GM18517 (cell line): ENCODE measurements around the gene ZNF598.
A peak's percentile ranks its signal among the peaks of the same experiment; 100 is the strongest.

Experiments used
- ATAC-seq: cut with Tn5 transposase; IDR thresholded peaks from one replicate; pipeline ENCODE4 v1.9.1; 2021; ENCODE audit warnings: mild to moderate bottlenecking, moderate library complexity; ENCODE audit not compliant: unreplicated experiment

The ZNF598 gene

DNA sequence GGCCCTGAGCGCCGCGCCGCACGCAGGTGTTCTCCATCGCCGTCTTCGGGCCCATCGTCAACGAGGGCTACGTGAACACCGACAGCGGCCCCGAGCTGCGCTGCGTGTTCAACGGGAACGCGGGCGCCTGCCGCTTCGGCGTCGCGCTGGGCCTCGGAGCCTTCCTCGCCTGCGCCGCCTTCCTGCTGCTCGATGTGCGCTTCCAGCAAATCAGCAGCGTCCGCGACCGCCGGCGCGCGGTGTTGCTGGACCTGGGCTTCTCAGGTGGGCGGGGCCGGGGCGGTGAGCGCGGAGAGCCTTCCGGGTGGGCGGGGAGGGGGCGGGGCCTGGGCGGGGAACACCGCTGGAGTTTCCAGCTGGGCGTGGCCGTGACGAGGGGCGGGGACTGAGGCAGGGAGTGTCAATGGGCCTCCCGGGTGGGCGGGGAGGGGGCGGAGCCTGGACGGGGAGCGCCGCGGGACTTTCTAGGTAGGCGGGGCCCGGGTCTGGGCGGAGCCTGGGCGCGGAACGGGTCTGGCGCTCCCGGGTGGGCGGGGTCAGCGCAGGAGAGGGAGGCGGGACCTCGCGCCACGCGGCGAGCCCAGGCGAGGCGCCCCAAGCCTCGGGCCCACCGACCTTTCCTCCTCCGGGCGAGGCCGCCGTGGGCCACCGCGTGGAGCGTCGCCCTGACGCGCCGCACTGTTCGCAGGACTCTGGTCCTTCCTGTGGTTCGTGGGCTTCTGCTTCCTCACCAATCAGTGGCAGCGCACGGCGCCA is 17.5 kb downstream of the ZNF598 start:
- peak; percentile 36 for ATAC-seq

GRCh38 chr16:1991588-1991947 is 18.1 kb downstream of the ZNF598 start:
- ATAC-seq = peak; percentile 22

DNA sequence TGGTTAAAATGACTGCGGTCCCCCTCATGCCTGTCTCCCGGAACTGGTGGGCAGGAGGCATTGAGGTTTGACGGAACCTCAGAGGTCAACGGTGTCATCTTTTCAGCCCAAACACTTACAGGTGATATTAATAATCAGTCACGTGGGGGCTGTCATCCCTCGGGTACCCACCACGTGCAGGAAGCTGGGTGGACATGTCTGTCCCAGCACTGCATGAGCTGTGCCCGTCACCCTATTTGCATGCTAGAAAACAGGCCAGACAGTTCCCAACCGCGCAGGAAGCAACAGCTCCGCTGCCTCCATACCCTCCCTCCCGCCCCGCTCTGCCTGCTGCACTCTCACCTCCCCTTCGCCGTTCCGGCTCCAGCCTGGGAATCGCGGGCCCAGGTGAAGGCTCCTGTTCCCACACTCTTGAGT is 18.5 kb downstream of the ZNF598 start:
- ATAC-seq = peak; percentile 43

DNA sequence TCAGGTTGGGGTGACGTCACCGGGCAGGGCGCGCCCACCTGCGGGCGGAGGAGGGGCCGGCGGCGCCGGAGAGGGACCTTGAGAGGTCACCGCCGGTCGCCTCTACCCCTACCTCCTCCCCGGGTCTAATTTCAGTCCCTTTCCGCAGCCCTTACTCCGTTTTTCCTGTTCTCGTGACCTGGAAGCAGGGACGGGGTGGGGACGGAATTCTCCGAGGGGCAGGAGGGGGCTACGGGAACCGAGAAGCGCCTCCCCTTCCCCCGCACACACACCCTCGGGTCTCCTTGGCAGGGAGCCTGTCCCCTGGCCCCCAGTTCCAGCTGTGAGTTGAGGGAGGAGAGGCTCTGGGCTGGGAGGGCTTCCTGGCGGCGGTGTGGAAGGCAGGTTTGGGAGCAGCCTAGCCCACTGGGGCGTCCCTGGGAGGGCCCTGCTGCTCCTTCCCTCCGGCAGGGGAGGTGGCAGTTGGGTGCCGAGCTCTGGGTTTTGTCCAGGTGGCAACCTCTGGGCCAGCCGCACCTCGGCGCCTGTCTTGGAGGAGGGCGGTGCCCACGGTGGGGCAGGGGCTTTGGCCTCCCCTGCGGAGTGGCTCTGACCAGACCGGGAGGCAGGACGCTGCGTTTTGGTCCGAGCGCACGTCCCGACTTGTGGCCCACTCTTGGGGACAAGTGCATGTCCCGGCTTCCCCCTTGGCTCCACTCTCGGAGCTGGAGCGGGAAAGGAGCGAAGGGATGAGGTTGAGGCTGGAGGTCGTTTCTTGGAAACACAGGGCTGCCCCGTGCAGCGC is 19.1 kb downstream of the ZNF598 start:
- peak; percentile 14 for ATAC-seq

DNA sequence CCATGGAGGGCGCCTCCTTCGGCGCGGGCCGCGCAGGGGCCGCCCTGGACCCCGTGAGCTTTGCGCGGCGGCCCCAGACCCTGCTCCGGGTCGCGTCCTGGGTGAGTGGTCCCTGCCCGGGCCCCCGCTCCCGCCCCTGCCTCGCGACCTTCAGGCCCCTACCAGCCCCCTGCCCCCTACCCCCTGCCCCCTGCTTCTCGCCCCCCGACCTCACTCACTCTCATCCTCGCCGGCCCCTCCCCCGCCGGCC is 19.6 kb downstream of the ZNF598 start:
- no peak for ATAC-seq

- no peak for ATAC-seq
Measured at GRCh38 chr16:1989209-1990100, 20.2 kb downstream of the ZNF598 start, which contains the start of gene SYNGR3. Gene SYNGR3, plus strand, starts transcription at chr16:1989970. Its CDS starts 133 bp downstream, at chr16:1990103.

DNA sequence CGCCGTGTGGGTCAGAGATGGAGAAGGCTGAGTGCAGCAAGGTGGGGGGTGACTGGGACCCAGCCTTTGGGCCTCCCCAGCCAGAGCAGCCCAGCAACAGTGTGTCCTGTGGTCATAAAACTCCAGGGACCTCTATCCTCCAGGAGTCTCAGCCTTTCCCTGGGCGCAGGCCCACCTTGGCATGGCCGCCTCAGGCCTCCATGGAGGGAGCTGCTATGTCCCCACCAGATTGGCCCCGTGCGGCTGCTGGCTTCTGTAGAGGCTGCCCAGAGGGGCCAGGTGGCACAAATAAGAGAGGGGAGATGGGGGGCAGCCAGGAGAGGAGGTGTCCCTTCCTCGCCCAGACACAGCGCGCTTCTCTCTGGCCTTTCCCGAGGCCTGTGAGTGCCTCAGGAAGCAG is 22.4 kb downstream of the ZNF598 start:
- ATAC-seq = no peak

- ATAC-seq = no peak
Measured at GRCh38 chr16:1985466-1986150, 24.0 kb downstream of the ZNF598 start.

GRCh38 chr16:1984347-1985225 is 25.0 kb downstream of the ZNF598 start:
- ATAC-seq = peak; percentile 3

GRCh38 chr16:1983544-1984346 is 25.9 kb downstream of the ZNF598 start, which contains the start of gene GFER:
Gene GFER, plus strand, starts transcription at chr16:1984193. Its CDS starts 26 bp downstream, at chr16:1984219.
- peak; percentile 68 for ATAC-seq

- ATAC-seq = no peak
Measured at GRCh38 chr16:1982991-1983543, 26.6 kb downstream of the ZNF598 start.

DNA sequence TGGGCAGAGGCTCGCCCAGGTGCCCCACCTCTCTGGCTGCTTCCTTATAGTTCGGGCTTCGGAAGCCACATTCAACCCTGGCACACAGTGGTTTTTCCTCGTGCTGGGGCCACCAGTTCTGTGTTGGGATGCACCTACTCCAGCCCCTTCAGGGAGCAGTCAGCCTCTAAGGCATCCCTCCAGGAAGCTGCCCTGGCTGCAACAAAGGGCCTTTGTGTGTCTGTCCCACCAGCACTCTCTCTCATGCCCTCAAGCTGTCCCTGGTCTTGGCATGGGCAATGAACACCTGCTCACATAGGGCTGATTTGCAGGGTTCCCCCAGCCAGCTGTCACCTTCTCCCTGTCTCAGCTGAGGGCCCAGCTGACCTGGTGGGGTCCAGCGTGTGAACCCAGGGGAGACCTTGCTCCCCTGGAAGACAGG is 27.6 kb downstream of the ZNF598 start:
- ATAC-seq = no peak

- ATAC-seq = no peak
Measured at GRCh38 chr16:1981398-1981836, 28.2 kb downstream of the ZNF598 start, which contains the start of gene NOXO1. Gene NOXO1, minus strand, starts transcription at chr16:1981469. Its CDS starts 290 bp downstream, at chr16:1981179.

DNA sequence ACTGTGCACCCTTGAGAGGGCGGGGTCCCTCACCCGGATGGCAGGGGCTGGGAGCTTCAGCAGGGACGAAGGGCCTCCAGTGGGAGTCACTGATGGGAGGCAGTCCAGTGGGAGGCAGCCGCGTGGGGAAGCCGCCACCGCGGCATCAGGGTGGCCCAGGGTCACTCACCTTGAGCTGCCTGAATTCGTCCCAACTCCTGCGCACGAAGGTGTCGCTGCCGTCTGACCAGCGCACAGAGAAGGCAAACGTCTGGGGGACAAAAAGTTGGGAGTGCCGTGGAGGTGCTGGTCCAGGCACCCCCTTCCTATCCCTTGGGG is 28.9 kb downstream of the ZNF598 start:
- no peak for ATAC-seq

DNA sequence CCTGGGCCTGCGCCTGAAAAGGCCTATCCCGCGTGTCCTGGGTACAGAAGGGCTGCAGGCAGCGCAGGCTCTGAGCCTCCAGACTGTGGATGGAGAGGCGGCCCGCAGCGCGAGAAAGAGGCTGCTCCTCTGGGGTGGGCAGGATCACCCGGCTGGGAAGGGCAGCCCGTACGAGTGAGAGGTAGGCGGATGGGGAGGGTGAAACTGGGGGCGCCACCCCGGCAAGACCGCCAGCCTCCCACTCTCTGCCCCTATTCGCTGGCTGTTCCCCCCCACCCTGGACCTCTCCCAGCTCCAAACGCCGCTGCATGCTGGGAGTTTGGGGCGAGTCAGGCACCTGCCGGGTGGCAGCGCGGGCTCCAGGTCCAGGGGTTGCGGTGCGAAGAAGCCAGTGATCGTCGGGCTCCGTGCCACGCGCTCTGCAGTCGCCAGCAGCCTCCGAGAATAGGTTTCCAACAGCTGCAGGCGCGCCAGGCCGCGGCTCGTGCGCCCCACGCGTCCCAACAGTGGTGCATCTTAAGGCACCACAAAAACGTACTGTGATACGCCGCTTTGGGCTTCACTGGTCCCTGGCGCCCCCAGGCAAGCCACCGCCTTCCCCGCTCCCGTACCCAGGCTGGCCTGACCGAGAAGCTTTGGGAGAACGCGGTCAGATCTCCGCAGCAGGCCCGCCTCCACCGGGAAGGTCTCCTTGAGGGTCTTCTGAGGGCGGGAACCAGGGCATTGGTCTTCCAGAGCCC is 29.4 kb downstream of the ZNF598 start:
- no peak for ATAC-seq

DNA sequence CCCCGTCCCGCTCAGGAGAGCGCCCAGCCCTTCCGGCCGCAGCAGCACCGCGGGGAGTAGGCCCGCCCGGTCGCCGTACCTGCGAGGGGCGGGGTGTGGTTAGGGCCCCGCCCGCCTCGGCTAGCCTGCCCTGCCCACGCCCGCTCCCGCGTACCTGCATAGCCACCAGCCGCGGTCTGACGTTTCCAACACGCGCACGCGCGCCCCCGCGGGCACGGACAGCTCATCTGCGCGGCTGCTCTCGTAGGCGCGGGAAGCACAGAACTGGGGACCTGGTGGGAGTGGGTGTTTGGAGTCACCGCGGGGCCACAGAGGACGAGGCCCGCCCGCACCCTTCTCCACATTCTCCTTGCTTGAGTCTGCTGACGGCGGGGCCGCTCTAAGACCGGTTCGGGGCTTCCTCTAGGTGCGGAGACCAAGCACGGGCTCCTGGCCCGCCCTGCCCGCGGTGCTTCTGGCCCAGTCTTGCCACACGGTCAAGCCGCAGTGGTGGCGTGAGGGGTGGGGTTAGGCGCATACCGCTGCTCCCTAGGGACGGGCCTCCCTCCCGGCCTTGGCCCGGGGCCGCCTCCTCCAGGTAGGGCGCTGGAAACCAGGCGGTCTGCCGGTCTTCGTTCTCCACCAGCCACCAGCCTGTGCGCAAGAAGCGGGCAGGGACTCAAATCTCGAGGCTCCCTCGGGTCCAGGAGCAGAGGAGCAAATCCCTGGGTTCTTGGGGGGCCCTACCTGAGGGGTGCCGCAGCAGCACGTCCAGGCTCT is 30.2 kb downstream of the ZNF598 start:
- no peak for ATAC-seq

GRCh38 chr16:1978476-1979120 is 31.0 kb downstream of the ZNF598 start:
- ATAC-seq = no peak
